HepG2 (cell line): ENCODE measurements around the gene TLN1. TPM values are rescaled to one million over a fixed set of nuclear protein-coding genes. Genes with fewer than 3 reads are reported as not detected.

Source experiments
- ATAD3A ChIP-seq: sonication (generic); formaldehyde crosslinking; IDR thresholded peaks from 2 replicates; pipeline ENCODE4 v1.4.0; 2020; ENCODE audit warnings: missing genetic modification reagents
- ATF7-NPFF ChIP-seq: sonication (generic); formaldehyde crosslinking; IDR thresholded peaks from 2 replicates; pipeline ENCODE4 v1.8.1; 2023; ENCODE audit warnings: mild to moderate bottlenecking, low read depth, missing genetic modification reagents, moderate library complexity
- MZF1 ChIP-seq: sonication (generic); formaldehyde crosslinking; IDR thresholded peaks from 2 replicates; pipeline ENCODE4 v1.8.1; 2023; ENCODE audit warnings: mild to moderate bottlenecking, missing genetic modification reagents, borderline replicate concordance
- PRPF4 ChIP-seq: fragments of 200-400 bp; formaldehyde crosslinking; IDR thresholded peaks from 2 replicates; pipeline ENCODE4 v1.6.1; 2016; ENCODE audit warnings: low read length, low read depth; ENCODE audit not compliant: poor library complexity, severe bottlenecking
- SOX6 ChIP-seq, 2 experiments: fragments of 450-650 bp in 1 of 2; sonication (generic) in 1 of 2; formaldehyde crosslinking in 1 of 2; IDR thresholded peaks; 2 replicates each; pipeline versions ENCODE4 v1.4.0 to v1.6.1; 2017 to 2020; ENCODE audit warnings: antibody characterized with exemption in 1 of 2, mild to moderate bottlenecking in 1 of 2, missing genetic modification reagents in 1 of 2
- SUZ12 ChIP-seq: fragments of 150-350 bp; IDR thresholded peaks from 2 replicates; pipeline ENCODE4 v1.6.1; 2014; ENCODE audit warnings: low read depth, low read length
- TBP ChIP-seq: sonication (generic); formaldehyde crosslinking; IDR thresholded peaks from 2 replicates; pipeline ENCODE4 v1.5.0; 2020; ENCODE audit warnings: missing genetic modification reagents
- ZBTB1 ChIP-seq: sonication (generic); formaldehyde crosslinking; IDR thresholded peaks from 2 replicates; pipeline ENCODE4 v1.4.0; 2020; ENCODE audit warnings: missing genetic modification reagents, borderline replicate concordance
- ZNF24 ChIP-seq: fragments of 450-650 bp; IDR thresholded peaks from 2 replicates; pipeline ENCODE4 v1.6.1; 2017; ENCODE audit warnings: antibody characterized with exemption, mild to moderate bottlenecking
- ZNF331 ChIP-seq: sonication (generic); formaldehyde crosslinking; IDR thresholded peaks from 2 replicates; pipeline ENCODE4 v1.4.0; 2020; ENCODE audit warnings: missing genetic modification reagents
- ZNF343 ChIP-seq: sonication (generic); formaldehyde crosslinking; IDR thresholded peaks from 2 replicates; pipeline ENCODE4 v1.4.0; 2020; ENCODE audit warnings: mild to moderate bottlenecking, missing genetic modification reagents
- ZNF468 ChIP-seq: sonication (generic); formaldehyde crosslinking; IDR thresholded peaks from 2 replicates; pipeline ENCODE4 v1.8.0; 2022; ENCODE audit warnings: mild to moderate bottlenecking, moderate library complexity, missing genetic modification reagents
- polyA plus RNA-seq, 8 experiments: library from polyadenylated mRNA; depleted of rRNA in 3 of 8; stranded (reverse) in 7 of 8; unstranded in 1 of 8; fragments of >200 nt; fragmentation: Illumina TruSeq in 4 of 8; extraction: Trizol in 4 of 8; gene quantifications; 2 replicates each; pipeline versions ENCODE4 v1.2.1 to v1.2.3, GENCODE V29; 2011 to 2016; ENCODE audit warnings: low read depth in 4 of 8, missing spikeins in 1 of 8, mixed read lengths in 1 of 8; ENCODE audit not compliant: insufficient read depth in 1 of 8
- total RNA-seq, 5 experiments: library from RNA; depleted of rRNA; stranded (reverse); fragments of >200 nt; fragmentation: Illumina TruSeq; extraction: Trizol; gene quantifications; 2 replicates each; pipeline ENCODE4 v1.2.3, GENCODE V29; 2016; ENCODE audit warnings: low read depth in 1 of 5
- TF ChIP-seq, protein P1 (sequence below): sonication (generic); formaldehyde crosslinking; IDR thresholded peaks from 2 replicates; pipeline ENCODE4 v1.5.1; 2020; ENCODE audit warnings: mild to moderate bottlenecking, missing genetic modification reagents
- TF ChIP-seq, protein P2 (sequence below): sonication (generic); formaldehyde crosslinking; IDR thresholded peaks from 2 replicates; pipeline ENCODE4 v1.4.0; 2020; ENCODE audit warnings: mild to moderate bottlenecking, missing genetic modification reagents
- TF ChIP-seq, protein P3 (sequence below): sonication (generic); formaldehyde crosslinking; IDR thresholded peaks from 2 replicates; pipeline ENCODE4 v1.4.0; 2020; ENCODE audit warnings: missing genetic modification reagents, borderline replicate concordance
- TF ChIP-seq, protein P4 (sequence below): sonication (generic); formaldehyde crosslinking; IDR thresholded peaks from 2 replicates; pipeline ENCODE4 v1.4.0; 2020; ENCODE audit warnings: missing genetic modification reagents

The TLN1 gene
- total and polyA plus RNA-seq, 2 of the 13 experiments (the other 11 are each of a cell fraction or from before 2014, with no cell fraction given), result 35.2 to 51.8 TPM

DNA sequence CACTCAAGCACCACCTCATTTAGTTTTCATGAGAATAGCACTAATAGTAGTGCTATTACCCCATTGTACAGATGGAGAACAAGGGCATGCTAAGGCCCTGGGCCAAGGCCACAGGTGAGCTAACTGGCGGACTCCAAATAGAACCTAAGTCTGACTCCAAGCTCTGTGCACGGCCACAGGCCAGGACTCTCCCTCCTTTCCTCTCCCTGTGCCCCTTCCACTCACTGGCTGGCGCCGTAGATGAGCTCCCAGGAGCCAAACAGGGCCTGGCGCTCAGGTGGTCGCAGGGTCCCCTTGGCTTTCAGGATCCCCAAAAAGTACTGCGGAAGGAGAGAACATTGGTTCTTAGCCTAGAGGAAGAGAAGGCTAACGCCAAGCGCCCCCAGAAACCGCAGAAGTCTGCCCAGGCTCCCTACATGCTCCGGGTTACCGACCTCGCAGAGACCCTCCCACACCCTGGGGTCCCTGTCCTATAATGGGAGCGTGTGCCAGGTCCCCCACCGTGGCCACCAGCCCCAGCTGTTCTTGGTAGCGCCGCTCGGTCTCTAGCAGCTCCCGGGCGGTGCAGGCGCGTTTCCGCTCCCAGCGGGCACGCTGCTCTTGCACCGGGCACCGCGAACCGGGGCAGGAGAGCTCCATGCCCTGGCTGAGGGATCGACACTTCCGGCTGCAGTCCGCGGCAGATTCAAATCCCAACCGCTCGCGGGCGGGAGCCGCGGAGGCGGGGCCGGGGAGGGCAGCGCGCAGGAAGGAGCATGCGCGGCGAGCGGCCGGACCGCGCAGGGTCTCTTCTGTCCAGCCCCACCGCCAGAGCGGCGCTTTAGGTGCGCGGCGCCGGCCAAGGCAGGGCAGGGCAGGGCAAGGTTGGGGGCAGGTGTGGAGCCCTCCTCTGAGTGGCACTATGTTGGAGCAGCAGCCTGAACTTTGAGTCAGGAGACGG lies 67.2 kb downstream of the TLN1 start, which contains the start of gene ARHGEF39 (continued):
- TF ChIP-seq, protein P1, sequence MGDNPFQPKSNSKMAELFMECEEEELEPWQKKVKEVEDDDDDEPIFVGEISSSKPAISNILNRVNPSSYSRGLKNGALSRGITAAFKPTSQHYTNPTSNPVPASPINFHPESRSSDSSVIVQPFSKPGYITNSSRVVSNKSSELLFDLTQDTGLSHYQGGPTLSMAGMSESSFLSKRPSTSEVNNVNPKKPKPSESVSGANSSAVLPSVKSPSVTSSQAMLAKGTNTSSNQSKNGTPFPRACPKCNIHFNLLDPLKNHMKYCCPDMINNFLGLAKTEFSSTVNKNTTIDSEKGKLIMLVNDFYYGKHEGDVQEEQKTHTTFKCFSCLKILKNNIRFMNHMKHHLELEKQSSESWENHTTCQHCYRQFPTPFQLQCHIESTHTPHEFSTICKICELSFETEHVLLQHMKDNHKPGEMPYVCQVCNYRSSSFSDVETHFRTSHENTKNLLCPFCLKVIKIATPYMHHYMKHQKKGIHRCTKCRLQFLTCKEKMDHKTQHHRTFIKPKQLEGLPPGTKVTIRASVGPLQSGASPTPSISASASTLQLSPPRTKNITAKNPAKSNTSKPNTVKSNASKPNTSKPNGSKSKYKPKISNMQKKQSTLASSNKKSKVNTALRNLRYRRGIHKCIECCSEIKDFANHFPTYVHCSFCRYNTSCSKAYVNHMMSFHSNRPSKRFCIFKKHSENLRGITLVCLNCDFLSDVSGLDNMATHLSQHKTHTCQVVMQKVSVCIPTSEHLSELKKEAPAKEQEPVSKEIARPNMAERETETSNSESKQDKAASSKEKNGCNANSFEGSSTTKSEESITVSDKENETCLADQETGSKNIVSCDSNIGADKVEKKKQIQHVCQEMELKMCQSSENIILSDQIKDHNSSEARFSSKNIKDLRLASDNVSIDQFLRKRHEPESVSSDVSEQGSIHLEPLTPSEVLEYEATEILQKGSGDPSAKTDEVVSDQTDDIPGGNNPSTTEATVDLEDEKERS (CRISPR knock-in tag), result no peak
- no peak for TF ChIP-seq MZF1 (CRISPR knock-in tag)
- no peak for TF ChIP-seq ZNF24
- no peak; the same call in 1 of the 2 replicates for TF ChIP-seq TBP (CRISPR knock-in tag)
- TF ChIP-seq ATF7-NPFF (CRISPR knock-in tag), result peak; percentile 99
- TF ChIP-seq ZNF343 (CRISPR knock-in tag), result 0 out of 2 replicates have a peak, but pooled peaks have one; percentile 59
- TF ChIP-seq SOX6 (IDR thresholded peaks at IDR 0.05), result no peak
- TF ChIP-seq SOX6 (CRISPR knock-in tag; IDR thresholded peaks at IDR 0.05), result peak; percentile 54
- TF ChIP-seq PRPF4, result no peak
- TF ChIP-seq, protein P2, sequence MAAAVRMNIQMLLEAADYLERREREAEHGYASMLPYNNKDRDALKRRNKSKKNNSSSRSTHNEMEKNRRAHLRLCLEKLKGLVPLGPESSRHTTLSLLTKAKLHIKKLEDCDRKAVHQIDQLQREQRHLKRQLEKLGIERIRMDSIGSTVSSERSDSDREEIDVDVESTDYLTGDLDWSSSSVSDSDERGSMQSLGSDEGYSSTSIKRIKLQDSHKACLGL (CRISPR knock-in tag), result peak; percentile 82; the same call in 1 of the 2 replicates
- TF ChIP-seq, protein P3, sequence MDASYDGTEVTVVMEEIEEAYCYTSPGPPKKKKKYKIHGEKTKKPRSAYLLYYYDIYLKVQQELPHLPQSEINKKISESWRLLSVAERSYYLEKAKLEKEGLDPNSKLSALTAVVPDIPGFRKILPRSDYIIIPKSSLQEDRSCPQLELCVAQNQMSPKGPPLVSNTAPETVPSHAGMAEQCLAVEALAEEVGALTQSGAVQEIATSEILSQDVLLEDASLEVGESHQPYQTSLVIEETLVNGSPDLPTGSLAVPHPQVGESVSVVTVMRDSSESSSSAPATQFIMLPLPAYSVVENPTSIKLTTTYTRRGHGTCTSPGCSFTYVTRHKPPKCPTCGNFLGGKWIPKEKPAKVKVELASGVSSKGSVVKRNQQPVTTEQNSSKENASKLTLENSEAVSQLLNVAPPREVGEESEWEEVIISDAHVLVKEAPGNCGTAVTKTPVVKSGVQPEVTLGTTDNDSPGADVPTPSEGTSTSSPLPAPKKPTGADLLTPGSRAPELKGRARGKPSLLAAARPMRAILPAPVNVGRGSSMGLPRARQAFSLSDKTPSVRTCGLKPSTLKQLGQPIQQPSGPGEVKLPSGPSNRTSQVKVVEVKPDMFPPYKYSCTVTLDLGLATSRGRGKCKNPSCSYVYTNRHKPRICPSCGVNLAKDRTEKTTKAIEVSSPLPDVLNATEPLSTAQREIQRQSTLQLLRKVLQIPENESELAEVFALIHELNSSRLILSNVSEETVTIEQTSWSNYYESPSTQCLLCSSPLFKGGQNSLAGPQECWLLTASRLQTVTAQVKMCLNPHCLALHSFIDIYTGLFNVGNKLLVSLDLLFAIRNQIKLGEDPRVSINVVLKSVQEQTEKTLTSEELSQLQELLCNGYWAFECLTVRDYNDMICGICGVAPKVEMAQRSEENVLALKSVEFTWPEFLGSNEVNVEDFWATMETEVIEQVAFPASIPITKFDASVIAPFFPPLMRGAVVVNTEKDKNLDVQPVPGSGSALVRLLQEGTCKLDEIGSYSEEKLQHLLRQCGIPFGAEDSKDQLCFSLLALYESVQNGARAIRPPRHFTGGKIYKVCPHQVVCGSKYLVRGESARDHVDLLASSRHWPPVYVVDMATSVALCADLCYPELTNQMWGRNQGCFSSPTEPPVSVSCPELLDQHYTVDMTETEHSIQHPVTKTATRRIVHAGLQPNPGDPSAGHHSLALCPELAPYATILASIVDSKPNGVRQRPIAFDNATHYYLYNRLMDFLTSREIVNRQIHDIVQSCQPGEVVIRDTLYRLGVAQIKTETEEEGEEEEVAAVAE (CRISPR knock-in tag), result no peak
- no peak for TF ChIP-seq ATAD3A (CRISPR knock-in tag)
- TF ChIP-seq, protein P4, sequence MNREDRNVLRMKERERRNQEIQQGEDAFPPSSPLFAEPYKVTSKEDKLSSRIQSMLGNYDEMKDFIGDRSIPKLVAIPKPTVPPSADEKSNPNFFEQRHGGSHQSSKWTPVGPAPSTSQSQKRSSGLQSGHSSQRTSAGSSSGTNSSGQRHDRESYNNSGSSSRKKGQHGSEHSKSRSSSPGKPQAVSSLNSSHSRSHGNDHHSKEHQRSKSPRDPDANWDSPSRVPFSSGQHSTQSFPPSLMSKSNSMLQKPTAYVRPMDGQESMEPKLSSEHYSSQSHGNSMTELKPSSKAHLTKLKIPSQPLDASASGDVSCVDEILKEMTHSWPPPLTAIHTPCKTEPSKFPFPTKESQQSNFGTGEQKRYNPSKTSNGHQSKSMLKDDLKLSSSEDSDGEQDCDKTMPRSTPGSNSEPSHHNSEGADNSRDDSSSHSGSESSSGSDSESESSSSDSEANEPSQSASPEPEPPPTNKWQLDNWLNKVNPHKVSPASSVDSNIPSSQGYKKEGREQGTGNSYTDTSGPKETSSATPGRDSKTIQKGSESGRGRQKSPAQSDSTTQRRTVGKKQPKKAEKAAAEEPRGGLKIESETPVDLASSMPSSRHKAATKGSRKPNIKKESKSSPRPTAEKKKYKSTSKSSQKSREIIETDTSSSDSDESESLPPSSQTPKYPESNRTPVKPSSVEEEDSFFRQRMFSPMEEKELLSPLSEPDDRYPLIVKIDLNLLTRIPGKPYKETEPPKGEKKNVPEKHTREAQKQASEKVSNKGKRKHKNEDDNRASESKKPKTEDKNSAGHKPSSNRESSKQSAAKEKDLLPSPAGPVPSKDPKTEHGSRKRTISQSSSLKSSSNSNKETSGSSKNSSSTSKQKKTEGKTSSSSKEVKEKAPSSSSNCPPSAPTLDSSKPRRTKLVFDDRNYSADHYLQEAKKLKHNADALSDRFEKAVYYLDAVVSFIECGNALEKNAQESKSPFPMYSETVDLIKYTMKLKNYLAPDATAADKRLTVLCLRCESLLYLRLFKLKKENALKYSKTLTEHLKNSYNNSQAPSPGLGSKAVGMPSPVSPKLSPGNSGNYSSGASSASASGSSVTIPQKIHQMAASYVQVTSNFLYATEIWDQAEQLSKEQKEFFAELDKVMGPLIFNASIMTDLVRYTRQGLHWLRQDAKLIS, result no peak
- TF ChIP-seq SUZ12, result no peak
- peak; percentile 91; the same call in 1 of the 2 replicates for TF ChIP-seq ZNF468 (CRISPR knock-in tag)
- TF ChIP-seq ZNF331 (CRISPR knock-in tag), result peak; percentile 76
- TF ChIP-seq ZBTB1 (CRISPR knock-in tag), result no peak
